Tibial nerve (tissue), 4 donors: ENCODE data around the gene KRT80.
A peak's percentile ranks its signal among the peaks of the same experiment; 100 is the strongest.

Experiments used
- CTCF ChIP-seq, 5 experiments: fragments of 200-600 bp in 3 of 5; fragments of 450-650 bp in 2 of 5; sonication (generic) in 3 of 5; IDR thresholded peaks; one replicate each; pipeline ENCODE4 v1.5.1; 2016 to 2019; ENCODE audit warnings: antibody characterized with exemption in 5 of 5, mild to moderate bottlenecking in 3 of 5, moderate library complexity in 2 of 5
- EP300 ChIP-seq, 2 donors: sonication (generic); formaldehyde crosslinking; IDR thresholded peaks; one replicate each; pipeline ENCODE4 v1.6.1; 2017; ENCODE audit warnings: antibody characterized with exemption in 2 of 2, mild to moderate bottlenecking in 1 of 2
- POLR2A ChIP-seq, 2 donors: fragments of 450-650 bp; IDR thresholded peaks; one replicate each; pipeline ENCODE4 v1.6.1; 2017; ENCODE audit warnings: antibody characterized with exemption in 2 of 2, mild to moderate bottlenecking in 2 of 2, moderate library complexity in 2 of 2

- peak; percentile 59 to 81 (median 69) for TF ChIP-seq CTCF (IDR thresholded peaks at IDR 0.05)
- TF ChIP-seq POLR2A (IDR thresholded peaks at IDR 0.05) = no peak
- no peak for TF ChIP-seq EP300 (IDR thresholded peaks at IDR 0.05)
Measured at GRCh38 chr12:52121824-52122539, 69.8 kb downstream of the KRT80 start.
